Measurements from ENCODE around the gene VPS11.

Gene VPS11

GRCh38 chr11:119025099-119025473 lies 42.5 kb upstream of the VPS11 start:
- TF ChIP-seq CTCF (conservative IDR thresholded peaks at IDR 0.05; ENCODE audit: low read depth, low read length): no peak
- DNase-seq (ENCODE audit: low read depth): no peak
- no peak overlapping the region for H3K4me3 ChIP-seq (ENCODE audit: low read depth, low read length)

- no peak for DNase-seq (ENCODE audit: low read depth)
- H3K4me3 ChIP-seq (ENCODE audit: low read depth, low read length): no peak overlapping the region
- no peak for TF ChIP-seq CTCF (conservative IDR thresholded peaks at IDR 0.05; ENCODE audit: low read depth, low read length)
Measured at GRCh38 chr11:119025541-119025940, 42.1 kb upstream of the VPS11 start.

GRCh38 chr11:119025978-119026766 lies 41.4 kb upstream of the VPS11 start:
- no peak for TF ChIP-seq CTCF (conservative IDR thresholded peaks at IDR 0.05; ENCODE audit: low read depth, low read length)
- DNase-seq (ENCODE audit: low read depth): no peak
- no peak overlapping the region for H3K4me3 ChIP-seq (ENCODE audit: low read depth, low read length)

- no peak for DNase-seq (ENCODE audit: low read depth)
- no peak overlapping the region for H3K4me3 ChIP-seq (ENCODE audit: low read depth, low read length)
- TF ChIP-seq CTCF (conservative IDR thresholded peaks at IDR 0.05; ENCODE audit: low read depth, low read length): no peak
Measured at GRCh38 chr11:119026970-119027369, 40.6 kb upstream of the VPS11 start.

GRCh38 chr11:119027561-119028345 lies 39.9 kb upstream of the VPS11 start:
- no peak for TF ChIP-seq CTCF (conservative IDR thresholded peaks at IDR 0.05; ENCODE audit: low read depth, low read length)
- no peak for DNase-seq (ENCODE audit: low read depth)
- no peak overlapping the region for H3K4me3 ChIP-seq (ENCODE audit: low read depth, low read length)

- no peak overlapping the region for H3K4me3 ChIP-seq (ENCODE audit: low read depth, low read length)
- no peak for DNase-seq (ENCODE audit: low read depth)
- no peak for TF ChIP-seq CTCF (conservative IDR thresholded peaks at IDR 0.05; ENCODE audit: low read depth, low read length)
Measured at GRCh38 chr11:119028346-119029068, 39.1 kb upstream of the VPS11 start.
